Retinal pigment epithelial cell (primary cell): Measurements from ENCODE around the gene CD48.

Experiments
- DNase-seq: peaks from one replicate; pipeline ENCODE4 v3.0.0-alpha.2; 2010; ENCODE audit warnings: low read depth
- H3K4me3 ChIP-seq: 2 replicates; pipeline ENCODE4 v1.5.1; 2011; ENCODE audit warnings: mild to moderate bottlenecking, low read length, control low read depth, moderate library complexity
- TF ChIP-seq, protein P1 (sequence below): conservative IDR thresholded peaks from 2 replicates; pipeline ENCODE4 v1.5.1; 2011; ENCODE audit warnings: low read depth, low read length, control low read depth, inconsistent platforms

CD48 gene

GRCh38 chr1:160669802-160670201 lies 41.8 kb downstream of the CD48 start:
- H3K4me3 ChIP-seq: no peak overlapping the region
- no peak for DNase-seq
- TF ChIP-seq, protein P1, sequence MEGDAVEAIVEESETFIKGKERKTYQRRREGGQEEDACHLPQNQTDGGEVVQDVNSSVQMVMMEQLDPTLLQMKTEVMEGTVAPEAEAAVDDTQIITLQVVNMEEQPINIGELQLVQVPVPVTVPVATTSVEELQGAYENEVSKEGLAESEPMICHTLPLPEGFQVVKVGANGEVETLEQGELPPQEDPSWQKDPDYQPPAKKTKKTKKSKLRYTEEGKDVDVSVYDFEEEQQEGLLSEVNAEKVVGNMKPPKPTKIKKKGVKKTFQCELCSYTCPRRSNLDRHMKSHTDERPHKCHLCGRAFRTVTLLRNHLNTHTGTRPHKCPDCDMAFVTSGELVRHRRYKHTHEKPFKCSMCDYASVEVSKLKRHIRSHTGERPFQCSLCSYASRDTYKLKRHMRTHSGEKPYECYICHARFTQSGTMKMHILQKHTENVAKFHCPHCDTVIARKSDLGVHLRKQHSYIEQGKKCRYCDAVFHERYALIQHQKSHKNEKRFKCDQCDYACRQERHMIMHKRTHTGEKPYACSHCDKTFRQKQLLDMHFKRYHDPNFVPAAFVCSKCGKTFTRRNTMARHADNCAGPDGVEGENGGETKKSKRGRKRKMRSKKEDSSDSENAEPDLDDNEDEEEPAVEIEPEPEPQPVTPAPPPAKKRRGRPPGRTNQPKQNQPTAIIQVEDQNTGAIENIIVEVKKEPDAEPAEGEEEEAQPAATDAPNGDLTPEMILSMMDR: no peak

GRCh38 chr1:160669276-160669675 lies 42.3 kb downstream of the CD48 start:
- TF ChIP-seq, protein P1: no peak
- no peak overlapping the region for H3K4me3 ChIP-seq

DNA sequence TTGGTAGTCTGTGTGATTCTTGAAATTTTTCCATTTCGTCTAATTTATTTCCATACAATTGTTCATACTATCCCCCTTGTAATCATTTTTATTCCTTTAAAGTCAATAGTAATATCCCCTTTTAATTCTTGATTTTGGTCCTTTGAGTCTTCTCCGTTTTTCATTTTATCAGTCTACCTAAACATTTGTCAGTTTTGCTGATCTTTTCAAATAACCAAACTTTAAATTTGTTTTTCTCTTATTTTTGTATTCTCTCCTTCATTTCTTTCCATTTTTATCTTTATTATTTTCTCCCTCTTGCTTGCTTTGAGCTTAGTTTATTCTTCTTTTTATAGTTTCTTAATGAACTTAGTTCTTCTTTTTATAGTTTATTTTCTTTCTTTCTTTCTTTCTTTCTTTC lies 43.7 kb downstream of the CD48 start:
- H3K4me3 ChIP-seq: no peak overlapping the region
- no peak for DNase-seq
- TF ChIP-seq, protein P1: no peak

More at GRCh38 chr1:160669276-160669675, 42.3 kb downstream of the CD48 start:
- no peak for DNase-seq

DNA sequence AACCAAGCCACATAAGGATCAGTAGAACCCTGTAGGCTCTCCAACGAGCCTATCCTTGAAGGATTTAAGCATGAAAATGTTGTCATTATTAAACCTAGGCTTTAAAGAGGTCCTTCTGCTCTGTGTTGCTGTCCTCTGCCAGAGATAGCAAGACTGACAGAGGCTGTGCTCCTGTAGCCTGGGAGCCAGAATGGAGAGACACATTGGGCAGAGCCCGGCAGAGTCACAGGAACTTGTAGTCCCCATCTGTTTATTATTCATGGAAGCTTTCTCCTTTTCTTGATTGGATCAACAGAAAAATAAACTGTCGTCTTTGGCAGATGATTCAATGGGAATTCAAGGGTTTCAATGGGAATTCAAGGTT lies 45.6 kb downstream of the CD48 start:
- no peak overlapping the region for H3K4me3 ChIP-seq
- TF ChIP-seq, protein P1: no peak
- DNase-seq: no peak

- no peak overlapping the region for H3K4me3 ChIP-seq
- DNase-seq: no peak
These were observed 46.1 kb downstream of the CD48 start for GRCh38 chr1:160665330-160666078.

GRCh38 chr1:160664573-160665051 lies 47.0 kb downstream of the CD48 start:
- TF ChIP-seq, protein P1: no peak
- no peak overlapping the region for H3K4me3 ChIP-seq
- DNase-seq: no peak

More at GRCh38 chr1:160665330-160666078, 46.1 kb downstream of the CD48 start:
- TF ChIP-seq, protein P1: no peak

DNA sequence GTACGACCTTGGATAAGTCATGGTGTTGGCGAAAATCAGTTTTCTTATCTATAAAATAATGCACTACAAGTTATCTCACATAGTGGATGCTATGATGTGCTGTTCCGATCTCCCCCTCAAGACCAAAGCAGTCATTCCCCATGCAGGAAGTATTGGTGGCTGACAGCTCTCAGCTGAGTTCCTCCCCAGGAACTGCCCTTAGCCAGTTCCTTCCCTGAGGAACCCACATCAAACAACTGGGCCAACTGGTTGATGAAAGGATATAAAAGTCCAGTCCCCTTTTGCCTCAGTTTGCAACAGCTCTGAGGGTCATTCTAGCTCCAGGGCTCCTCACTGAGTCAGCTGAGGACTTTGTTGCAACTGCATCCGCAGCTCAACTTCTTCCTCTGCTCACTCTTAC lies 48.7 kb downstream of the CD48 start:
- DNase-seq: no peak
- TF ChIP-seq, protein P1: no peak
- no peak overlapping the region for H3K4me3 ChIP-seq
